NCI-H2227 (cell line): ENCODE data around the gene CEBPZ.
"Not testable (repeated sequence)": the region's sequence is repeated elsewhere in the genome, so short reads cannot be mapped to it uniquely, and the experiment has no call there.

Source experiments
- DNase-seq: peaks from one replicate; lab custom pipeline; 2025; ENCODE audit not compliant: unreplicated experiment; lab: John Stamatoyannopoulos, UW

The CEBPZ gene, protein sequence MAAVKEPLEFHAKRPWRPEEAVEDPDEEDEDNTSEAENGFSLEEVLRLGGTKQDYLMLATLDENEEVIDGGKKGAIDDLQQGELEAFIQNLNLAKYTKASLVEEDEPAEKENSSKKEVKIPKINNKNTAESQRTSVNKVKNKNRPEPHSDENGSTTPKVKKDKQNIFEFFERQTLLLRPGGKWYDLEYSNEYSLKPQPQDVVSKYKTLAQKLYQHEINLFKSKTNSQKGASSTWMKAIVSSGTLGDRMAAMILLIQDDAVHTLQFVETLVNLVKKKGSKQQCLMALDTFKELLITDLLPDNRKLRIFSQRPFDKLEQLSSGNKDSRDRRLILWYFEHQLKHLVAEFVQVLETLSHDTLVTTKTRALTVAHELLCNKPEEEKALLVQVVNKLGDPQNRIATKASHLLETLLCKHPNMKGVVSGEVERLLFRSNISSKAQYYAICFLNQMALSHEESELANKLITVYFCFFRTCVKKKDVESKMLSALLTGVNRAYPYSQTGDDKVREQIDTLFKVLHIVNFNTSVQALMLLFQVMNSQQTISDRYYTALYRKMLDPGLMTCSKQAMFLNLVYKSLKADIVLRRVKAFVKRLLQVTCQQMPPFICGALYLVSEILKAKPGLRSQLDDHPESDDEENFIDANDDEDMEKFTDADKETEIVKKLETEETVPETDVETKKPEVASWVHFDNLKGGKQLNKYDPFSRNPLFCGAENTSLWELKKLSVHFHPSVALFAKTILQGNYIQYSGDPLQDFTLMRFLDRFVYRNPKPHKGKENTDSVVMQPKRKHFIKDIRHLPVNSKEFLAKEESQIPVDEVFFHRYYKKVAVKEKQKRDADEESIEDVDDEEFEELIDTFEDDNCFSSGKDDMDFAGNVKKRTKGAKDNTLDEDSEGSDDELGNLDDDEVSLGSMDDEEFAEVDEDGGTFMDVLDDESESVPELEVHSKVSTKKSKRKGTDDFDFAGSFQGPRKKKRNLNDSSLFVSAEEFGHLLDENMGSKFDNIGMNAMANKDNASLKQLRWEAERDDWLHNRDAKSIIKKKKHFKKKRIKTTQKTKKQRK

DNA sequence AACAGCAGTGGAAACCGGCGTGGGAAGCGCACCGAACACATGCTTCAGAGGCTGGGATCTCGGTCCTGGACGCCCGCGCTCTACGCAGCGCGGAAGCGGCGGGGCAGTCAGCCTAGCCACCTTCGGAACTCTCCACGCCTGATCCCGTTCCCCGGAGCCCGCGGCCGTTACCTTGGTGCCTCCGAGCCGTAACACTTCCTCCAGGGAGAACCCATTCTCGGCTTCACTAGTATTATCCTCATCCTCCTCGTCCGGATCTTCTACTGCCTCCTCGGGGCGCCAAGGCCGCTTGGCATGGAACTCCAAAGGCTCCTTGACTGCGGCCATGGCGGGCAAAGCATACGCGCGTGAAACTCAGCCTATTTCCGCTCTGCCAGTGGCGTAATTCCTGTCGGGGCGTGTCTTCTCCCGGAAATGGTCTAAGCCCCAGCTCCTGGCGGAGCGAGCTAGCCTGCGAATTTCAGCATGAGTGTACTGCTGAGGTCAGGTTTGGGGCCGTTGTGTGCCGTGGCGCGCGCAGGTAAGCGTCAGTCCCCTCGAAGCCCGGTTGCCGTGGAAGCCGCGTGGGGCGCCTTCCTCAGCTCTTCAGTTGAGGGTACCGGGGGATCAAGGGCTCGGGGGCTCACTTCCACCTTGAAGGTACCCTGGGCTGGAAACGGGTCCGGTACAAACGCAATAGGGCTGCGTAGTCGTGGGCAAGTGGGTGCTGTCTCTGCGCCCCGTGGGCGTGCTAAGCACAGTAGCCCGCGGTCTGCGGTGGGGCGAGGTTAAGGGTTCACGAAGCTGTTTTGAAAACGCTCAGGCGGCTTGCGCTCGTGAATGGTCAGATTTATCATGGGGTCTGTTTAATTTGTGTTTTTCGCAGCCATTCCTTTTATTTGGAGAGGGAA is at the start of gene CEBPZ, which contains the start of gene NDUFAF7:
Gene CEBPZ (minus strand): TSS at position 356 of the 890 bp plus-strand sequence. CDS start 29 bp downstream, at position 327.
Gene NDUFAF7 (plus strand): TSS at position 418 of the 890 bp plus-strand sequence. CDS start 48 bp downstream, at position 466.
- peak; percentile 92 for DNase-seq

DNA sequence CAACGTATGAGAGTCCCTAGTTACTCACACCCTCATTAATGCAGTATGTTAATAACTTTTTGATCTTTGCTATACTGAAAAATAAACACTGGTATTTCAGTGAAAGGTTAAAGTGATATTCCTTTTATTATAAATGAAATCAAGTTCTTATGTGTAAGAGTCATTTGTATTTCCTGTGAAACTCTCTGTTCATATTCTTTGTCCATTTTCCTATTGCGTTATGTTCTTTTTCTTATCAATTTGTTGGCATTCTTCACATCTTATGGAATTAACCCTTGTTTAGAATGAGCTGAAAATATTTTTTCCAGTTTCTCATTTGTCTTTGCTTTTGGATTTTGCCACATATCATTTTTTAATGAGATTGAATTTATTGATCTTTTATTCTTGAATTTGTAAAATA is 44.9 kb upstream of the CEBPZ start:
- no peak for DNase-seq

DNA sequence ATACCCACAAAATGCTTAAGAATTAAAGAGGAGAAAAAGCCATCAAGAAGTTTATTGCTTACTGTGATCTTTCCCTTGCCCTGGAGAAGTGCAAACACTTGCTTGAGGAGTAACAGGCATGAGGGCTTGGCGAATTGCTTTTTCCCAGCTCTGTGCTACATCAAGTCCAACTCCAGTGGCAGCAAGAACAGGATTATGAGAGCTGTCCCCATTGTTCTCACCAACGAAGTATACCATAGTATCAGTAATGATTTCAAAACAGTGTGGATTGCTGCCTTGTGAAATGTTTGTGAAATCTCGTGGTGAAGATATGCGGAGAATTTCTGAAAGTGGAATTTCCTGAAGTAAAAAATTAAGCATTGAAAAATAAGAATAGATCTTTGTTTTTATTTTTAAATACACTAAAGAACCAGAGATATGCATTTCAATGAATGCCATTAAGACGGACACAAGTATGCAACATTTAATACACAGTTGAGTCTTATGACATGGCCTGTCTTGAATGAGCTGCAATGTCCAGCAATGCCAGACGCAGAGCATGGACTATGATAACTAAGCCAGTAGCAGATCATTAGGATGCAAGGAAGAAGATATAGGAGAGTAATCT is 43.1 kb upstream of the CEBPZ start:
- DNase-seq: no peak

DNA sequence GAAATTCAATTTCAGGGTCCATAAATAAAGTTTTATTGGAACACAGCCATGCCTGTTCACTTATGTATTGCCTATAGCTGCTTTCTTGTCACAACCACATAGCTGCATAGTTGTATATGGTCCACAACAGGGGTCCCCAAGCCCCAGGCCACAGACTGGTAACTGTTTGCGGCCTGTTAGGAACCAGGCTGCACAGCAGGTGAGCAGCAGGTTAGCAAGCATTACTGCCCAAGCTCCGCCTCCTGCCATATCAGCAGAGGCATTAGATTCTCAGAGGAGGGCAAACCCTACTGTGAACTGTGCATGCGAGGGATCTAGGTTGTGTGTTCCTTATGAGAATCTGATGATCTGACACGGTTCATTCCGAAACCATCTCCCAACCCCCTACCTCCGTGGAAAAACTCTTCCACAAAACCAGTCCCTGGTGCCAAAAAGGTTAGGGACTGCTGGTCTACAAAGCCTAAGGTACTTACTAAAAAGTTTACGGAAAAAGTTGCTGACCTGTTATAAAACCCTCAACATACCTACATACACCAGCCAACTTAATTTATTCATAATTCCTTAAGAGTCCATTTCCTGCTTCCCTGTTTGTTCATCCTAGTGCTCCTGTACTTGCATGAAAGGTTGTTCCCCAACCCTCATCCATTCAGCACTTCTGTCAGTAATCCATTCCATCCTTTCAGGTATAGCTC is 40.1 kb upstream of the CEBPZ start:
- no peak for DNase-seq

DNA sequence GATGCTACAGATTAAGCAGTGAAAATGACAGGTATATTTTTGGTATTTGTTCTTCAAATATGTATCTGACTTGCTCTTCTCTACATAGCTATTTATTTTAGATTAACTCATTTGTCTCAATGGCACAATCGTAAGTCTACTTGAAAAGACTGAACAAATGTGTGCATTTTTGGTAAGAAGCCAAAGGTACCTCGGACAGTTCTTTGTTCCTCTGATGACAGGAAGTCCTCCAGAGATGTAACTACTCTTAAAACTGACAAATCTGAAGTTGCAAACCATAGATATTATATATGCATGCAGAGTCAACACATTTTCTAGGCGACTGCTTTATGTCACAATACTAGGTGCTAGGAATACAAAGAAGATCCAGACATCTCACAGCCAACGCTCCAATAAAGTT is 36.7 kb upstream of the CEBPZ start:
- DNase-seq: no peak

DNA sequence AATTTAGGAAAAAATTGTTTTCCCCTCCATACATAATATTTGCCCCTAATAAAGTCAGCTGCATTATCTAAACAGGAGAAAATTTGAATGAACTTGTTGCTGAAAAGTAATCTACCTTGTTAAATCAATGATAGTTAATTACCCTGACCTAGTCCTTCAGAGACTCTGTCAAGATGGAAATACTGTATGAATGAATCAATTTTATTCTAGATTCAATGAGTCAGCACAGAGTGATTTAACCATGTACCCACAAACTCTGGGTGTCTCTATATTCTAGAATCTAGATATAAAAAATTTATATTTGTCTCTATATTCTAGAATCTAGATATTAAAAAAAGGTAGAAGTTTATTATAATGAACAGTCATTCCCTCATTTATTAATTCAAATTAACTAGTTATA is 36.3 kb upstream of the CEBPZ start:
- no peak for DNase-seq

DNA sequence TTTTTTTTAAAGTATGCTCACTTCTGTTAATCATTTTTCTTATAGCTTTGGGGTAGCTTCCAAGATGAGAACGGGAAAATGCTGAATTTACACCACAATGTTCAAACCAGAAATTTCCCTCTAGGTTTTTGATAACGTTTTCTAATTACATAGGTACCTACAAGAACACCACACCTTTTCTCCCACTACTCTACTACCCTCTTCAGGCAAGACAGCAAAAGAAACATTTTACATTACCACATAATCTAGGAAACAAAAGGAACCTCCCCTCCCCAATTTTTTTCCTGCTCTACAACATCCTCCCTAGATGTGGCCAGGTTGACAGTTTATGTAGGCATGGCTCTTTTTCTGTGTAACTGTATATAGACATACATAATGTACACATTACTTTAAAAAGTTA is 32.4 kb upstream of the CEBPZ start:
- no peak for DNase-seq

DNA sequence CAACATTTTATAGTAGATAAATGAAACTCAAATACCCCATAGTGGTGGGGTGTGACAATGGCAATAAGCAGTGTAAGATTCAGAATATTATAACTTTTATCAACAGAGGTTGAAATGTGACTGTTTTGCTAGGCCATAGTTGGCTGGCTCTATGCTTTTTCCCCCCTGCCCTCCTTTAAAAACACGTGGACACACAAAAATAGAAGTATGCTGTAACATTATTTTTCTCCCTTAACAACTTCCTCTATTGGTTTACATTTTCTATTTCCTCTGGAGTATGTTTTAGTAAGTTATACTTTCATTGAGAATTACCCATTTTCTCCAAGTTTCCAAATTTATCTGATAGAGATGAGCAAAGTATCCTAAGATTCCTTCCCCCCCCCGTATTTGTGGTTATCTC is 31.1 kb upstream of the CEBPZ start:
- no peak for DNase-seq

DNA sequence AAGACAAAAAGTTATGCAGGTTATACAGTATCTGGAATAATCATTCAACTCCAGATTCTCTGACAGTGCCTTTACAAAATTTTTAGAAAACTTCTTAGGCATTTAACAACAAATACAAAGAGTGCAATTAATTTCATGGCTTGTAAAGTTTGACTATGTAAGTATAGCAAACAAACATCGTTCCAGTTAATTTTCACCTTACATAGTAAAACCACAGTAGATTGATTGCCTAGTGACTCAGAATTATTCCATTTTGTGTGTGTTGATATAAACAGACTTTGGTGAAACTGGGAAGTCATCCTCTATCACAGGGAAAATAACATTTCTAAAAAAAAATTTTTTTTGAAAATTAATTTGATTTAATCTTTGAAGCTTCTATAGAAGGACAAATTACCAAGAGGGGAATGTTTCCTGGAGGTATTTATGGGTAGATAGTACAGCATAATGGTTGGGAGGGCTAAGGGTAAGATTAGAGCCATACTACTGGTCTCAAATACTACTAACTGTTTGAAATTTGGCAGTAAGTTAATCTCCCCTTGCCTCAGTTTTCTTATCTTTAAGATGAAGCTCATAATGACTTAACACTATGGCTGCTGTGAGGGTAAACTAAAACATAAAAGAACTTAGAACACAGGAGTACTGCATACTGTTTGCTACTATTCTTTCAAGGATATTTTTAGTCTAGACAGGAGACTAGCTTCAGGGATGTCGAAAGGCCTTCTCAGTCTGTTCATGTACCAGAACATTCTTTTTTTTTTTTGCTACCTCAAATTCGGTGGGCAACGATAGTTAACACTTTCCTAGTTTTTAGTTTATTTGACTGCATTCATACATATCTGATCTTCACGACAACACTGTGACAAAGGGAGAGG is 19.7 kb upstream of the CEBPZ start:
- DNase-seq: no peak

DNA sequence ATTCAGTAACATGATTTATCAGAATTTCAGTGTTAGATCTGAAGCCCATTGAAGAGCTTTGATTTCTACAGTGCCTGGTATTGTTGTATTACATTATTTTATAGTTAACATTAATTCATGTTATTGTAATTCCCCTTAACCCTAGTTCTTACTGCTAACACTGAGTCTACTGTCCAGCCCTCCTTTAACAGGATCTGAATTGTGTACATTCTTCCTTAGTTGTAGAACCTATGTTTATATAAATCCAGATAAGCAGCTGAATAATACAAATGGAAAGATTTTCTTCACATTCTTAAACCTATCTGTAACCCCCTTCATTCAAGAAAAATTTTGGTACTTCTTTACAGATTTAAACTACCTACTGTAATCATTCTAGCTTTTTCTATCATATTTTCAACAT is 14.8 kb upstream of the CEBPZ start:
- no peak for DNase-seq

DNA sequence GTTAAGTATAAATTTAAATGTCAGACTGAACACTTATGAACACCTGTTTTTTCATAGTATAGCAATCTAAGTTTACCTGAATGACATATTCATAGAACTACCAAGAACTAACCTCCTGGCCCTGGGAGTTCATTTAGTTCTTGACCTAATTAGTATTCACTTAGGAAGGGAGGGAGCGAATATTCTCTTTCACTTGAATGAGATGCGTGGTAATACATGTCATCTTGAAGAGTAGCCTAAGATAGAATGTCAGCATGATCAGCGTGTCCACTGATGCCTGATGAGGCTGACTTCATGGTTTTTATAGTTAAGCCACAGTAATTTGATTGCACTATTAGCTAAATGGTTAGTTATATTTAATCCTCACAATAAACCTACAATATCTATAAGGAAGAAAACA is 13.4 kb upstream of the CEBPZ start:
- DNase-seq: no peak

DNA sequence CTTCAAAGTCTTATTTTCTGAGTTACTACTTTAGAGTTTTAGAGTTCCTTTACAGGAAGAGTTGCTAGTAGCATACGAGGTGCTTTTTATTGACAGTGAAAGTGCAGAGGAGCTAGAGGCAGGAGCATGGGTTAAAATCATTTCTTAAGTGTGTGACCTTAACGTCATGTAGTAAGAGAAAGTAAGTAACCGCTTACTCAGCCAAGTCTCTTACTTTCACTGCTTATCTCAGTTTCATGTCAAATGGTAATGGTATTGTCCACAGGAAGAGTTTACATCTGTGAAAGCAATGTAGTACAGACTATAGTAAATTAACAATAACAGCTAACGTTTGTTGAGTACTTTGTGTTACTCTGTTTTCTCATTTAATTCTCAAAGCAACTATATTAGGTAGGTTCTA is 12.6 kb upstream of the CEBPZ start:
- DNase-seq: no peak

DNA sequence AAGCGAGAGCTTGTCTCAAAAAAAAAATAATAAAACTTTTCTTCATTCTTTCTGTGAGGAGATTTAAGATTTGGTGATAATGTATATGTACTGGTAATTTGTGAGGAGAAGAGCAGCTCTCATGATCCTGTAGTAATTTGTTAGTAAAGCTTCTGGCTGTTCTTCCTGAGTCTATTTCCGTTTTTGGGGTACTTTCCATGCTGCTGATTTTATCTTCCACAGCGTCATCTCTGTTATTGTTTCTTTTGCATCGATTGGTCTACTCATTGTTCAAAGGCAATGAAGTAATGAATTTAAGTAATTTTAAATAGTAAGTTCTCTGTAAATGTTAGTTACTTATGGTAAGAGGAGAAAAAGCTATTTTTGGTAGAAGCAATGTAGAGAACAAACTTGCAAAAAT is 12.0 kb upstream of the CEBPZ start:
- DNase-seq: no peak

DNA sequence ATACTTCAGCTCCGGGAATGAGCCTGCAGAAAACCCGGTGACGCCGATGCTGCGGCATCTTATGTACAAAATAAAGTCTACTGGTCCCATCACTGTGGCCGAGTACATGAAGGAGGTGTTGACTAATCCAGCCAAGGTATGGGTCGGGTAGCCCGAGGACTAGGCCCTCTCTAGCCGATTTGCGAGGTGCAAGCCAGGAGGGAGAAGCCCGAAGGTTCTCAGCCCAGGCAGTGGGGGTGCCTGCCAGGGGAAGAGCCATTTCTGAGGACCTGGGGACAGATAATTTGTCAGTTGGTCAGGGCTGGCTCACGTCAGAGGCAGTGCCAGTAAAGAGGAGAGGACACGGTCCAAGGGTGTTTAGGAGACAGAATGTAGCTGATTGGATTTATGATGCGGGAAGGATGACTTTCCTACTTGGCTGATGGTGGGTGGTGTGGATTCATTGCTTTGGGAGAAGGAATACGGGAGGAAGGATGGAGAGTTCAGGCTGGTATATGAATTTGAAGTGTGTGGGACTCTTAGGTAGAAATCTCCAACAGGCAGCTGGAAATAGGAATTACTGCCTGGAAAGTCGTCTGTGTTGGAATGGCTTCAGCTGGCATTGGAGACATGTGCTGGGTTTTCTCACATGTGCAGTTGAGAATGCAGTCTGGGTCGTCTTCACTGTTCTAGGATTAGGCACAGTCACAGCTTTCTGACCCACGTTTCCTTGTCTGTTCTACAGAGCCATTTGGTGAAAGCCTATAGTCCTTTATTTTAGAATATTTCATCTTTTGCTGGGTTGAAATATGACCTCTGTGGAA is 936 bp upstream of the CEBPZ start:
- DNase-seq: peak; percentile 30

DNA sequence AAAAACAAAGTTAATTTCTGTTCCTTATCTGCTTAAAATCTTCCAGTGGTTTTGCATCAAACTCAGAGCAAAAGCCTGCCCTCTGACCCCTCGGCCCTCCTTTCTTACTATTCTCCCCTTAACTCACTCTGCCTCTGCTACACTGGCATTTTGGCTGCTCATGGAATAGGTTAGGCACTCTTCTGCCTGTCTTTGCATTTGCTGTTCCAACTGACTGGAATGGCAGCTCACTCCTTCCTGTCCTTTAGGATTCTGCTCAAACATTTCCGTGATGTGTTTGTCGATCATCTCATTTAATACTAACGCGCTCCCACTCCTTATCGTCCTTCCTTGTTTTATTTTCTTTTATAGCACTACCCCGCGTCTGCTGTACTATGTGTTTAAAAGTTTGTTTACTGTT is 815 bp downstream of the CEBPZ start:
- peak; percentile 12 for DNase-seq

DNA sequence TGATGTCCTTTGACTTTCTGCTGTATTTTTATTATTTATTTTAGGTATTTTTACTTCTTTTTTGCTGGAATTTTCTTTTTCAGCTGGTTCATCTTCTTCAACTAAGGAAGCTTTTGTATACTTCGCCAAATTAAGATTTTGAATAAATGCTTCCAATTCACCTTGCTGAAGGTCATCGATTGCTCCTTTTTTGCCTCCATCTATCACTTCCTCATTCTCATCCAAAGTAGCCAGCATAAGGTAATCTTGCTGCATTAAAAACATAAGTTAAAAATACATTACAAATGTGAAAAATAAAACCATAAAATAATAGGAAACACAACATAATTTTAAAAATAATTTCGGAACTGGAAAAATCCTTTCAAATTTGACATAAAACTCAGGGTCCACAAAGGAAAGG is 2.6 kb downstream of the CEBPZ start:
- DNase-seq: no peak

DNA sequence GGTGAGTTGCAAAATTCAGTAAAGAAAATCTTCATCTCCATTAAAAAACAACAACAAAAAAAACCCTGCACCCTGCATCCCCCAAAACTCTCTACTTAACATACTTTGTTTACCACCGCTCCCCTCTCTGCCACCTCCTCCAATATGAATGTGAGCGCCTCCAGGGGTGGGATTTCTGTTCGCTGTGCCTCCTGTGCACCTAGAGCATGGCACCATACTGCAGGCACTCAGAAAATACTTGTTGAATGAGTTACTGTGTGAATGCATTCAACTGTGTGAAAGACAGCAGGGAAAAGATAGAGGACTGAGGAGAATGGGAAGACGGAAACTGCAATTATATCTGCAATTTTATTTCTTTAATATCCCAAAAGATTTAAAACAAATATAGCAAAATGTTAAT is 4.5 kb downstream of the CEBPZ start:
- no peak for DNase-seq

DNA sequence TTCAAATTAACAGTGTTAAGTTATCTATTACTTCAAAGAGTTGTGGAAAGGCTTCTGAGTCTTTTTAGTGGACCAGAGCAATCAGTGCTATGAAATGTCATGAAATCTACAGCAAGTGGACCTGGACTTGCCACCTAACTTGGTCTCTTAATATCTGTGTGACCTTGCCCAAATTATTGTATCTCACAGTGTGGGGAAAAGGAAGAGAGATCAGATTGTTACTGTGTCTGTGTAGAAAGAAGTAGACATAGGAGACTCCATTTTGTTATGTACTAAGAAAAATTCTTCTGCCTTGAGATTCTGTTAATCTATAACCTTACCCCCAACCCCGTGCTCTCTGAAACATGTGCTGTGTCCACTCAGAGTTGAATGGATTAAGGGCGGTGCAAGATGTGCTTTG is 6.3 kb downstream of the CEBPZ start:
- DNase-seq: not testable (repeated sequence)
